Activated CD4-positive, alpha-beta memory T cell treated with anti-CD3 and anti-CD28 coated beads for 36 hours (primary cell): ENCODE measurements around the gene BABAM2. TPM values are rescaled to one million over a fixed set of nuclear protein-coding genes. Genes with fewer than 3 reads are reported as not detected.
"Not testable (repeated sequence)": the region's sequence is repeated elsewhere in the genome, so short reads cannot be mapped to it uniquely, and the experiment has no call there.

Source experiments
- CTCF ChIA-PET: fragments of 350-600 bp; sonication (Branson Sonifier 250); formaldehyde crosslinking; loops from one replicate; lab custom pipeline; 2021; ENCODE audit warnings: antibody characterized with exemption, inconsistent platforms; lab: Charles Lee
- POLR2A ChIA-PET: fragments of 350-600 bp; sonication (Branson Sonifier 250); formaldehyde crosslinking; loops from one replicate; lab custom pipeline; 2021; ENCODE audit warnings: antibody characterized with exemption; lab: Charles Lee
- DNase-seq: peaks from one replicate; pipeline ENCODE4 v3.0.0-alpha.2; 2020
- H3K27ac Mint-ChIP-seq: one replicate; pipeline ENCODE4 v1.8.0; 2021; ENCODE audit warnings: mixed read lengths
- H3K27me3 Mint-ChIP-seq: one replicate; pipeline ENCODE4 v1.8.0; 2021; ENCODE audit warnings: mixed read lengths
- H3K36me3 Mint-ChIP-seq: one replicate; pipeline ENCODE4 v1.8.0; 2021; ENCODE audit warnings: mixed read lengths
- H3K4me1 Mint-ChIP-seq: one replicate; pipeline ENCODE4 v1.8.0; 2021; ENCODE audit warnings: low read depth, mixed read lengths
- H3K4me3 Mint-ChIP-seq: one replicate; pipeline ENCODE4 v1.8.0; 2021; ENCODE audit warnings: mild to moderate bottlenecking, mixed read lengths
- H3K9me3 Mint-ChIP-seq: one replicate; pipeline ENCODE4 v1.8.0; 2021; ENCODE audit warnings: mixed read lengths
- intact Hi-C: fragments of 100-400 bp; cut with micrococcal nuclease; formaldehyde crosslinking; loops from one replicate; pipeline ENCODE4 v1.15.1; 2023
- total RNA-seq, 2 experiments: library from RNA; stranded (reverse); gene quantifications; one replicate each; pipeline ENCODE4 v1.2.3, GENCODE V29; 2021

The BABAM2 gene
- total RNA-seq, 2 experiments from 2014 or later: 72.3 to 76.6 TPM

DNA sequence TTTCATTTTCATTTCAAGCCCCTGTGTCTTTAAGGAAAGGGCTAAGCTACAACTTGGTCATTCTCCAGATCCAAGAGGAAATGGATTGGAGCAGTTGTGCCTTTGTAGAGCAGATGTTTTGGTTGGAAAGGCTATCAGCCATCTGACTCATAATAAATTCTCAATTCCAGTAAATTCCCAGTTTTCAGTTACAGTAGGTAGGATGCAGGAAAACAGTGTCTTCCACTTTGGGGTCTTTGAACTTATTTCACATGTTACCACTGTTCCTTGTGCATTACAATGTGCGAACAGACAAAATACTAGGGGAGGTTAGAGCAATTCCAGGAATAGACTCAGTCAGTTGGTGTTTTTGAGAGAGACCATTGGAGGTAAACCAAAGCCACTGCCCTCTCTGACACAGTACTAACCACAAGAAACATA, 211.9 kb downstream of the BABAM2 start:
- H3K27ac Mint-ChIP-seq: no peak overlapping the region
- CTCF ChIA-PET: no interaction called here
- H3K27me3 Mint-ChIP-seq: no peaks in the 10 kb centered on the region
- DNase-seq: no peak
- no peak overlapping the region for H3K4me3 Mint-ChIP-seq
- POLR2A ChIA-PET: no interaction called here
- H3K36me3 Mint-ChIP-seq: peaks cover 3% of the 10 kb centered on the region
- H3K4me1 Mint-ChIP-seq: peaks cover 2% of the 10 kb centered on the region
- H3K9me3 Mint-ChIP-seq: no peaks in the 10 kb centered on the region
- intact Hi-C loops: no loop called here

GRCh38 chr2:28103611-28104010, 213.1 kb downstream of the BABAM2 start:
- Mint-ChIP-seq H3K4me1 (peaks cover 2% of the 10 kb centered on the region), H3K9me3 (no peaks in the 10 kb centered on the region), H3K27me3 (no peaks in the 10 kb centered on the region), H3K4me3 (no peak overlapping the region), H3K27ac (no peak overlapping the region), H3K36me3 (peaks cover 3% of the 10 kb centered on the region)
- ChIA-PET POLR2A (no interaction called here), CTCF (no interaction called here)
- intact Hi-C loops: no loop called here
- no peak for DNase-seq

- intact Hi-C loops: no loop called here
- no peaks in the 10 kb centered on the region for H3K4me1 Mint-ChIP-seq
- no peaks in the 10 kb centered on the region for H3K27me3 Mint-ChIP-seq
- CTCF ChIA-PET: no interaction called here
- no peaks in the 10 kb centered on the region for H3K36me3 Mint-ChIP-seq
- no peaks in the 10 kb centered on the region for H3K9me3 Mint-ChIP-seq
- POLR2A ChIA-PET: no interaction called here
- H3K27ac Mint-ChIP-seq: no peak overlapping the region
- DNase-seq: no peak
- H3K4me3 Mint-ChIP-seq: no peak overlapping the region
These were observed 217.6 kb downstream of the BABAM2 start for GRCh38 chr2:28108143-28108542.

DNA sequence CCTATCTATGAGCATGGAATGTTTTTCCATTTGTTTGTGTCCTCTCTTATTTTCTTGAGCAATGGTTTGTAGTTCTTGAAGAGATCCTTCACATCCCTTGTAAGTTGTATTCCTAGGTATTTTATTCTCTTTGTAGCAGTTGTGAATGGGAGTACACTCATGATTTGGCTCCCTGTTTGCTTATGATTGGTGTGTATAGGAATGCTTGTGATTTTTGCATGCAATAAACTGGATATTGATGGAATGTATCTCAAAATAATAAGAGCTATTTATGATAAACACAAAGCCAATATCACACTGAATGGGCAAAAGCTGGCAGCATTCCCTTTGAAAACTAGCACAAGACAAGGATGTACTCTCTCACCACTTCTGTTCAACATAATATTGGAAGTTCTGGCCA, 223.2 kb downstream of the BABAM2 start:
- H3K27me3 Mint-ChIP-seq, H3K4me3 Mint-ChIP-seq, POLR2A ChIA-PET: not testable (repeated sequence)

GRCh38 chr2:28117104-28117596, 226.6 kb downstream of the BABAM2 start:
- Mint-ChIP-seq H3K36me3 (peaks cover 6% of the 10 kb centered on the region), H3K27me3 (no peaks in the 10 kb centered on the region), H3K4me3 (no peak overlapping the region), H3K27ac (no peak overlapping the region), H3K4me1 (peaks cover 3% of the 10 kb centered on the region), H3K9me3 (peaks cover 2% of the 10 kb centered on the region)
- POLR2A ChIA-PET: interaction anchor here (0.6 kb wide), 1 partner anchor 132 kb away, joined by 3 read pairs; no protein-coding TSS in a partner anchor
- intact Hi-C loops: no loop called here
- no peak for DNase-seq
- CTCF ChIA-PET: no interaction called here

More for the DNA sequence above, 223.2 kb downstream of the BABAM2 start:
- intact Hi-C loops, CTCF ChIA-PET, DNase-seq, H3K9me3 Mint-ChIP-seq, H3K27ac Mint-ChIP-seq, H3K36me3 Mint-ChIP-seq, H3K4me1 Mint-ChIP-seq: not testable (repeated sequence)

DNA sequence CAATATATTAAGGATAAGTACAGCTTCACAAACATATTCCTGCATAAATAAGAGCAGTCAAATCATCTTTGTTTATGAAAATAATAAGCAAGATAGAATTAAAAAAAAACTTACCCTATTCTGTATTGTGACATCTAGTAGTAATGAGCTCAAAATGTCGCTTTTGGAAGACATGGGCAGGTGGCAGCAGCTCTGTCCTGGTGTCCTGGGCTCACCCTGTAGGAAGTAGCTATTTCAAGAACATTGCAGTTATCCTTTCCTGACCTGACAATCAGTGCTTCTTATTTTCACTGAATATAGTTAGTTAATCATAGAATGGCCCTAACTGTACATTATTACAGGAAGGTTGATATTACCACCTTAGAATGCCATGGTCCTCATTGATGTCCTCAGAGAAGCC, 229.1 kb downstream of the BABAM2 start:
- H3K4me1 Mint-ChIP-seq: peaks cover 3% of the 10 kb centered on the region
- POLR2A ChIA-PET: no interaction called here
- no peak overlapping the region for H3K4me3 Mint-ChIP-seq
- no peaks in the 10 kb centered on the region for H3K27me3 Mint-ChIP-seq
- peaks cover 2% of the 10 kb centered on the region for H3K9me3 Mint-ChIP-seq
- no peak for DNase-seq
- intact Hi-C loops: no loop called here
- H3K27ac Mint-ChIP-seq: no peak overlapping the region
- CTCF ChIA-PET: no interaction called here
- peaks cover 3% of the 10 kb centered on the region for H3K36me3 Mint-ChIP-seq

DNA sequence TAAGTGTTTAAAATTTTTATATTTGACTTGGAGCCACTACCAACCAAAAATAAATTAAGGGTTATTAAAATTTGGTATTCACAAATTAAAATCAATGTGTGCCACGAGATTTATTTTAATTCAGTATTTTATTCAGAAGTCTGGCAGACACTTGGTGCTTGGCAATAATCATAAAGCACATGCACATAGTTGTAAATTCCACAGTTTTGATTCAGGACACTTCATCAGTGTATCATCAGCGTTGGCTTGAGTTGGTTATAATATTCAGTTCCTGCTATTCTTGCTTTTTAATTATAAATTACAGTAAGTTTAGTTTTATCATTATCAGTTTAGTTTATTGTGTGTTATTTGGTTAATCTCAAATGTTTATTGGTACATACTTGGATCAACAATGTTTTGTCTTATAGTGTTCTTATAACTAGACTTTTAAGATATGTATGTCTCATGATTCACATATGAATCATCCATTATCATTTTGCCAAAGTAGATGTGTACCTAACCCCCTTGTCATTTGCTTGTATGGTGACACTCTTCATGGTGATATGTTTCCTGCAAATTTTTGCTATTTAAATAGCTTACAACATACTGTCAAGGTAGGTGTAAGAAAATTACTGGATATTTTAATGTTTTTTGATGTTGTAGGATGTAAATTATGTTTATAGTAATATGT, 237.9 kb downstream of the BABAM2 start:
- Mint-ChIP-seq H3K4me1 (no peaks in the 10 kb centered on the region), H3K27ac (no peak overlapping the region), H3K4me3 (no peak overlapping the region)

GRCh38 chr2:28129955-28130695, 239.6 kb downstream of the BABAM2 start:
- no peak overlapping the region for H3K27ac Mint-ChIP-seq
- no peak overlapping the region for H3K4me3 Mint-ChIP-seq
- peaks cover 8% of the 10 kb centered on the region for H3K36me3 Mint-ChIP-seq
- POLR2A ChIA-PET: no interaction called here
- intact Hi-C loops: no loop called here
- no peaks in the 10 kb centered on the region for H3K9me3 Mint-ChIP-seq
- no peak for DNase-seq
- CTCF ChIA-PET: interaction anchor here (0.7 kb wide), 1 partner anchor 324 kb away, joined by 3 read pairs; no protein-coding TSS in a partner anchor
- peaks cover 8% of the 10 kb centered on the region for H3K4me1 Mint-ChIP-seq
- no peaks in the 10 kb centered on the region for H3K27me3 Mint-ChIP-seq

More for the DNA sequence above, 237.9 kb downstream of the BABAM2 start:
- intact Hi-C loops: no loop called here
- Mint-ChIP-seq H3K27me3 (no peaks in the 10 kb centered on the region), H3K9me3 (no peaks in the 10 kb centered on the region), H3K36me3 (peaks cover 8% of the 10 kb centered on the region)
- no peak for DNase-seq
- POLR2A ChIA-PET: no interaction called here
- CTCF ChIA-PET: no interaction called here

DNA sequence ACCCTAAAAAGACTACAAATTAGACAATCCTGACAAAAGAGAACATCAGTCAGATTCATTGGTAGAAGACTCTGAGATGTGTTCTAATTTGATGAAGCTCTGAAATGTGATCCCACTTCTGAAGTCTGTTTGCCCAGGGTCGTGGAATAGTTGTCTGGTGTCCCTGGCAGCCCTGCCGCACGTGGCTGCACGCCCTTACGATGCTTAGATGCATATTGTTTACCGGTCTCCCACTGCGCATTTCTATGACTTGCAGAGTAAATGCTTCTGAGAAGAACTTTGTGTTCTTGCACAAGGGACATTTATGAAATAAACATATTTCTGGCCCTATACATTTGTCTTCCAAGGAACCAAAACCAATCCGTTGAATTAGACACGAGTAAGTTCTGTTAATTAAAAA, 243.2 kb downstream of the BABAM2 start:
- H3K36me3 Mint-ChIP-seq: peaks cover 16% of the 10 kb centered on the region
- H3K4me3 Mint-ChIP-seq: no peak overlapping the region
- intact Hi-C loops: no loop called here
- no peaks in the 10 kb centered on the region for H3K9me3 Mint-ChIP-seq
- no peak for DNase-seq
- no peak overlapping the region for H3K27ac Mint-ChIP-seq
- H3K4me1 Mint-ChIP-seq: peaks cover 8% of the 10 kb centered on the region
- CTCF ChIA-PET: interaction anchor here (0.7 kb wide), 1 partner anchor 196 kb away, joined by 3 read pairs; no protein-coding TSS in a partner anchor
- no peaks in the 10 kb centered on the region for H3K27me3 Mint-ChIP-seq
- POLR2A ChIA-PET: no interaction called here

DNA sequence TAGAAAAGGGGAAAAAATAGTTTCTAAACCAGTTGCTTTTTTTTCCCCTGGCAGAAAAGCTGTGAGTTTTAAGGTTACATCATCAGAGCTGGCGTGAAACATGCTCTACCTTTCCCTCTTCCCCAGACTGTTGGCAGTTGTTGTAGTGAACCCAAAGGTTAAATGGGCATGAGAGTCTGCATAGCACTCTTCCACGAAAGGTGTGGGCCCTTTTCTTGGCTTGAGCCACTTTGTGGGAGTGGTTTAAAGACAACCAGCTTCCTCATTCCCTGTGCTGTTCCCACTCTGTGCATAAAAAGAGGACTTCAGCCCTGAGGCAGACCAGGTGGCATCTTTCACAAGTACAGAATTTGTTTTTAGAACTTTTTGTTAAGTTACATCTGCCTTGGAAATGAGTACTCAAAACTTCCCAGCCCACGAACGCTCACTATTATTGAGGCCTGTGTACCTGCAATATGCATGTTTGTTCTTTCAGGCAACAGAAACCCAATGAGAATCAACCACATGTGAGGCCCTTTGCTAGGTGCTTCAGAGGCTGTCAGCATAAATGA, 243.8 kb downstream of the BABAM2 start:
- no peaks in the 10 kb centered on the region for H3K9me3 Mint-ChIP-seq
- CTCF ChIA-PET: interaction anchor here (0.7 to 1.2 kb wide), 2 partner anchors 15 to 197 kb away, joined by 3 to 4 read pairs; no protein-coding TSS in a partner anchor

GRCh38 chr2:28134857-28135256, 244.3 kb downstream of the BABAM2 start:
- Mint-ChIP-seq H3K9me3 (no peaks in the 10 kb centered on the region), H3K27ac (no peak overlapping the region), H3K36me3 (peaks cover 19% of the 10 kb centered on the region), H3K4me3 (no peak overlapping the region), H3K27me3 (no peaks in the 10 kb centered on the region), H3K4me1 (peaks cover 8% of the 10 kb centered on the region)
- intact Hi-C loops: no loop called here
- DNase-seq: no peak
- CTCF ChIA-PET: interaction anchor here (1.2 kb wide), 1 partner anchor 14 kb away, joined by 4 read pairs; no protein-coding TSS in a partner anchor
- POLR2A ChIA-PET: no interaction called here

More for the DNA sequence above, 243.8 kb downstream of the BABAM2 start:
- intact Hi-C loops: no loop called here
- Mint-ChIP-seq H3K4me1 (peaks cover 8% of the 10 kb centered on the region), H3K27me3 (no peaks in the 10 kb centered on the region), H3K36me3 (peaks cover 19% of the 10 kb centered on the region), H3K27ac (no peak overlapping the region), H3K4me3 (no peak overlapping the region)
- POLR2A ChIA-PET: no interaction called here
- peak; percentile 10 for DNase-seq

DNA sequence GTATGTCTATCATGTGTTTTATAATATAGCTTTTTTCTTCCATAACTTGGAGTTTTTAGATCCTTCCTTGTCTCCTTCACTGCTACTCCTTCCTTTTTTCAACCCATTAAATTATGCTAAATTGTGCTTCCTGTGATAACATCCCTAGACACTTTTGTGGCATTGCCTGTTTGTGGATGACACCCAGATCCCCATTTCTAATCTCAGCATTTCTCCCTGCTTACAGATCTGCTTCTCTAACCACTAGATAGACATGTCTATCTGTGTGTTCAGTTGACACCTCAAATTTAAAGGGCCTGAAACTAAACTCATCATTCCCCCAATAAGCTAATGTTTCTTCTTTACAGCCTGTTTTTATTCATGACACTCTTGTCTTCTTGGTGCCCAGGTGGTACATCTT, 244.8 kb downstream of the BABAM2 start:
- H3K9me3 Mint-ChIP-seq: no peaks in the 10 kb centered on the region
- DNase-seq: no peak
- peaks cover 18% of the 10 kb centered on the region for H3K36me3 Mint-ChIP-seq
- intact Hi-C loops: no loop called here
- ChIA-PET CTCF (interaction anchor here (1.2 kb wide), 1 partner anchor 14 kb away, joined by 4 read pairs; no protein-coding TSS in a partner anchor), POLR2A (no interaction called here)
- peaks cover 8% of the 10 kb centered on the region for H3K4me1 Mint-ChIP-seq
- H3K27me3 Mint-ChIP-seq: no peaks in the 10 kb centered on the region
- no peak overlapping the region for H3K4me3 Mint-ChIP-seq
- no peak overlapping the region for H3K27ac Mint-ChIP-seq
